ENCODE data around the gene KRT72.

DNA sequence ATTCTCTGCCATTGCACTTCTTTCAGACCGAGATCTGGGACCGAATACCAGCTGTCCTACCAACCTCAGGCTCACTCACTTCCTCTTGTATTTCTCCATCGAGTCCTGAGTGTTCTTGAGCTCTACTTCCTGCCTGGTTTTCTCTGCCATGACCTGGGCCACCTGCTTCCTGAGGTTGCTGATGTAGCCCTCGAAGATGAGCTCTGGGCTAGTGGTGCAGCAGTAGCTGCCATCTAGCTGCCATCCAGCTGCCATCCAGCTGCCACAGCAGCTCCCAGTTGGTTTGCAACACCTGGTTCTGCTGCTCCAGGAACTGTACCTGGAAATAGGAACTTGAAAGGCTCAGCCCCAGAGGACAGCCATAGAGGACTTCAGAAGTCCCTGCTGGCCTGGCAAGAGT is 32.1 kb upstream of the KRT72 start:
- TF ChIP-seq CTCF (IDR thresholded peaks at IDR 0.05): no peak
- no peak for TF ChIP-seq POLR2A (IDR thresholded peaks at IDR 0.05)
